ENCODE results near the gene PPP2R5D. TPM values are rescaled to one million over a fixed set of nuclear protein-coding genes. Genes with fewer than 3 reads are reported as not detected.
"Not testable (repeated sequence)": the region's sequence is repeated elsewhere in the genome, so short reads cannot be mapped to it uniquely, and the experiment has no call there.

Gene PPP2R5D
- 10 to 100 TPM; 55.8 to 62.5 TPM for total RNA-seq

- peak; percentile 91 for ATAC-seq (replicated peaks)
- H3K27me3 Mint-ChIP-seq, result no peaks in the 10 kb centered on the region
- H3K9me3 Mint-ChIP-seq, result no peaks in the 10 kb centered on the region
- peak within 1 kb of the TSS; percentile 91 for H3K4me3 Mint-ChIP-seq
- H3K4me1 Mint-ChIP-seq, result peaks cover 39% of the 10 kb centered on the region
- peaks cover 11% of the 10 kb centered on the region for H3K36me3 Mint-ChIP-seq (ENCODE audit: low read depth)
- peak within 1 kb of the TSS; percentile 92 for H3K27ac Mint-ChIP-seq
Observed at GRCh38 chr6:42984001-42984923, at the start of gene PPP2R5D. Gene PPP2R5D, plus strand, starts transcription at chr6:42984570. Its CDS starts 108 bp downstream, at chr6:42984678.

- Mint-ChIP-seq H3K27me3 (no peaks in the 10 kb centered on the region), H3K4me1 (peaks cover 24% of the 10 kb centered on the region), H3K4me3 (no peak overlapping the region), H3K9me3 (no peaks in the 10 kb centered on the region), H3K36me3 (ENCODE audit: low read depth) (peaks cover 98% of the 10 kb centered on the region), H3K27ac (no peak overlapping the region)
- no peak for ATAC-seq (replicated peaks)
Observed at GRCh38 chr6:42935322-42935721, 49.0 kb upstream of the PPP2R5D start.

GRCh38 chr6:42936398-42936797 lies 48.0 kb upstream of the PPP2R5D start:
- H3K36me3 Mint-ChIP-seq (ENCODE audit: low read depth), result peaks cover 98% of the 10 kb centered on the region
- H3K9me3 Mint-ChIP-seq, result no peaks in the 10 kb centered on the region
- H3K27ac Mint-ChIP-seq, result peak overlapping the region; percentile 53
- H3K27me3 Mint-ChIP-seq, result no peaks in the 10 kb centered on the region
- peaks cover 22% of the 10 kb centered on the region for H3K4me1 Mint-ChIP-seq
- no peak overlapping the region for H3K4me3 Mint-ChIP-seq
- ATAC-seq (replicated peaks), result no peak

DNA sequence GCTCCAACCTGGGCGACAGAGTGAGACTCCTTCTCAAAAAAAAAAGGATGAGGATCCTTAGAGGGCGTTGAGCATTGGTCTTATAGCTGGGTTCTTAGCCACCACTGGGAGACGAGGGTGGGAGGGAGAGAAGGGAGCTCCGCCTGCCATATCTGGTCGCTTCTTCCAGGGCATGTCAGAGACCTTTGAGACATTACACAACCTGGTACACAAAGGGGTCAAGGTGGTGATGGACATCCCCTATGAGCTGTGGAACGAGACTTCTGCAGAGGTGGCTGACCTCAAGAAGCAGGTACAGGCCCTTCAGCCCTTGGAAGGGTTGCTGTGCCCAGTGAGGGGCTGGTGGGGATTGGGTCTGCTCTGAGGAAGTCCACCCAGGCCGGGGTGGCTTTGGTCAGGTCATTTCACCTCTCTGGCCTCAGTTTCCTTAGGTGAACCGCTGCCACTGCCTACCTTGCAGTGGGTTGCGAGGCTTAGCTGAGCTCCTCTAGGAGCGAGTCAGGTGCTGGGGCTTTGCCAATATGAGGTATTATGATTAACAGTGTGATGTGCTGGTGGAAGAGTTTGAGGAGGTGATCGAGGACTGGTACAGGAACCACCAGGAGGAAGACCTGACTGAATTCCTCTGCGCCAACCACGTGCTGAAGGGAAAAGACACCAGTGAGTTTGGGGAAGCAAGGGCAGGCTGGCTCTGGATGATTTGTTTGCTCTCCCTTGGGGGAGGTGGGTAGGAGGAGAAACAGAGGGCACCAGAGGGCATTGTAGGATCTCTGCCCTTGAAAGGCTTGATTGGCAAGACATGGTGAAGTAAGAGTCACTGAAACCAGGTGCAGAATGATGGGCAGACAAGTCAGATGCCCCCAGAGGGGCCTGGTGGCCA lies 46.6 kb upstream of the PPP2R5D start:
- Mint-ChIP-seq H3K9me3 (no peaks in the 10 kb centered on the region), H3K36me3 (ENCODE audit: low read depth) (peaks cover 94% of the 10 kb centered on the region), H3K4me1 (peaks cover 12% of the 10 kb centered on the region), H3K4me3 (no peak overlapping the region), H3K27me3 (no peaks in the 10 kb centered on the region), H3K27ac (peak overlapping the region; percentile 23)
- no peak for ATAC-seq (replicated peaks)

DNA sequence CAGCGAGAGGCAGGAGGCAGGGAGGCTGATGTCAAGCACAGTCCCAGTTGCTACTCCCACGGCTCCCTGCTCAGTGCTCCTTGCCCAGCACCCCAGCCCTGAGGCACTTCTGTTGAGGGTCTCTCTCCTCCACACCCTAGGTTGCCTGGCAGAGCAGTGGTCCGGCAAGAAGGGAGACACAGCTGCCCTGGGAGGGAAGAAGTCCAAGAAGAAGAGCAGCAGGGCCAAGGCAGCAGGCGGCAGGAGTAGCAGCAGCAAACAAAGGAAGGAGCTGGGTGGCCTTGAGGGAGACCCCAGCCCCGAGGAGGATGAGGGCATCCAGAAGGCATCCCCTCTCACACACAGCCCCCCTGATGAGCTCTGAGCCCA lies 46.0 kb upstream of the PPP2R5D start:
- Mint-ChIP-seq H3K27ac (peak overlapping the region; percentile 23), H3K4me1 (peaks cover 6% of the 10 kb centered on the region), H3K4me3 (no peak overlapping the region), H3K36me3 (ENCODE audit: low read depth) (peaks cover 94% of the 10 kb centered on the region), H3K27me3 (no peaks in the 10 kb centered on the region), H3K9me3 (no peaks in the 10 kb centered on the region)
- no peak for ATAC-seq (replicated peaks)

DNA sequence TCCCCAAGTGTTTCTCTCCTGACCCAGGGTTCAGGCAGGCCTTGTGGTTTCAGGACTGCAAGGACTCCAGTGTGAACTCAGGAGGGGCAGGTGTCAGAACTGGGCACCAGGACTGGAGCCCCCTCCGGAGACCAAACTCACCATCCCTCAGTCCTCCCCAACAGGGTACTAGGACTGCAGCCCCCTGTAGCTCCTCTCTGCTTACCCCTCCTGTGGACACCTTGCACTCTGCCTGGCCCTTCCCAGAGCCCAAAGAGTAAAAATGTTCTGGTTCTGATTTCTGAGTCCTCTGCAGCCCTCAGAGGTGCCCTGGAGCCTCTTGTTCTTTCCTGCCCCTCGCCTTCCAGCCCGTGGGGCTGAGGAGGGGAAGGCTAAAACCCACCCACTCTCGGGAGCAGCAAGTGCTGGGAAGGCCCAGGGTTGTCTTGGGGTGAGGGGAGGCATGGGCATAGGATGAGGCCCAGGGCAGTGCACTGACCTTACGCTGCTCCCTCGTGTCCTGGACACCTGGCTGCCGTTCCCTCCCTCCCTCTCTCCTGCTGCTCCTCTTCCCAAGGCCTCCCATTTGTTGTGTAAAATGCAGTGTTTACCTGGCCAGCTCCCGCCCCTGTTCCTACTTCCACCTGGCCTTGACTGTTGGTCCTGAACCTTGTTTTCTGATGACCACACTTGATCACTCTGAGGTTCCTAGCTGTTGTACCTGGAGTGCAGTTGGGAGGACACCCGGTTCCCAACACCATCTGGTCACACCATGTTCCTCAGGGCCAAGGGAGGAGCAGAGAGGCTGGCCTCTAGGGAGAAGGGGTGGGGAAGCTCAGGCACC lies 45.2 kb upstream of the PPP2R5D start:
- H3K9me3 Mint-ChIP-seq, result no peaks in the 10 kb centered on the region
- no peaks in the 10 kb centered on the region for H3K27me3 Mint-ChIP-seq
- H3K27ac Mint-ChIP-seq, result peak overlapping the region; percentile 33
- H3K4me3 Mint-ChIP-seq, result no peak overlapping the region
- ATAC-seq (replicated peaks), result no peak
- peaks cover 4% of the 10 kb centered on the region for H3K4me1 Mint-ChIP-seq
- peaks cover 94% of the 10 kb centered on the region for H3K36me3 Mint-ChIP-seq (ENCODE audit: low read depth)

DNA sequence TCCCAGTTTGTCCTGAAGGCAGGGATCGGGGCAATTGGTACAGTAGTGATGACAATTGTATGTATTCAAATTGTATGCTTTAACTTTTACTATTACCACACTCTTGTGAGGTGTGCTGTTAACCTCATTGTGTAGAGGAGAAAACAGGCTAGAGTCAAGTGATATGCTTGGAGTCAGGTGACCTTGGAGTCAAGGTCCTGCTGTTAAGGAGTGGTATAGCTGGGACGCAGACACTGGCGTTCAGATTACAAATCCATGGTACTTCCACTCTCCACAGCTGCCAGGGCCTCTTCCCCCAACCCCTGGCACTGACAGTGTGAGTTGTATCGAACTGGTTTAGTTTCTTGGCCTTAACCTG lies 44.6 kb upstream of the PPP2R5D start:
- Mint-ChIP-seq H3K36me3 (ENCODE audit: low read depth) (peaks cover 94% of the 10 kb centered on the region), H3K27ac (peak overlapping the region; percentile 33), H3K9me3 (no peaks in the 10 kb centered on the region), H3K27me3 (no peaks in the 10 kb centered on the region), H3K4me3 (no peak overlapping the region), H3K4me1 (peaks cover 4% of the 10 kb centered on the region)
- ATAC-seq (replicated peaks), result no peak

DNA sequence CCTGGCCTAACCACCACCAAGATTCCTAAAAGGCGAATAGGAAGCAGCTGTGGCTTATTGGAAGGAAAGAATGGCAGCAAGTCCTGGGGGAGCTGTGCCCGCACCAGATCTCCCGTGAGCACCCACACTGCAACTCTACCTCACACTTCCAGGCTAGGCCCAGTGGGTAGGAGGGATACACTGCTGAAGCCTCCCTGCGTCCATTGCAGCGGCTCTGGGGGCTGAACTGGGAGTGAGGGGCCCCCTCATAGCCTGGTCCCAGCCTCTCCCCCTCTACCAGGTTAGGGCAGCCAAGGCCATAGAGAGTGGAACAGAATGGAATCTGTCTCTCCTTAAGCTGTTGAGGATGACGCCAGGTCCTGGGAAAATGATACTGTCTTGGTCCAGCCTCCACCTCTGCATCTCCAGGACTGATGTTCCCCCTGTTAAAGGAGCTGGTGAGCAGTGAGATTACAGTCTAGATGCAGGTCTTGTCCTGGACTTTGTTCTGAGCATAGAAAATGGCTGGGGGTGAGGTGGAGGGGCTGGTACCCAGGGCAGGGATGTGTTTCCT lies 43.8 kb upstream of the PPP2R5D start:
- Mint-ChIP-seq H3K9me3 (no peaks in the 10 kb centered on the region), H3K36me3 (ENCODE audit: low read depth) (peaks cover 91% of the 10 kb centered on the region), H3K4me3 (no peak overlapping the region), H3K27ac (no peak overlapping the region), H3K27me3 (no peaks in the 10 kb centered on the region), H3K4me1 (peaks cover 4% of the 10 kb centered on the region)
- ATAC-seq (replicated peaks), result no peak

DNA sequence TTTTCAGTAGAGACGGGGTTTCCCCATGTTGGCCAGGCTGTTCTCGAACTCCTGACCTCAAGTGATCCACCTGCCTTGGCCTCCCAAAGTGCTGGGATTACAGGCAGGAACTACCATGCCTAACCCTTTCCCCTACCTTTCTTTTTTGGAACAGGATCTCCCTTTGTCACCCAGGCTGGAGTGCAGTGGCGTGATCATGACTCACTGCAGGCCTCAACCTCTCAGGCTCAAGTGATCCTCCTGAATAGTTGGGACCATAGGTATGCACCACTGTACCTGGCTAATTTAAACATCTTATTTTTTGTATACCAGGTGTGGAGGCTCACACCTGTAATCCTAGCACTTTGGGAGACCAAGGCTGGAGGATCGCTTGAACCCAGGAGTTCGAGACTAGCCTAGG lies 43.0 kb upstream of the PPP2R5D start:
- H3K27me3 Mint-ChIP-seq; H3K4me1 Mint-ChIP-seq; H3K4me3 Mint-ChIP-seq; ATAC-seq (replicated peaks); H3K27ac Mint-ChIP-seq; H3K9me3 Mint-ChIP-seq: not testable (repeated sequence)
- peaks cover 89% of the 10 kb centered on the region for H3K36me3 Mint-ChIP-seq (ENCODE audit: low read depth)

DNA sequence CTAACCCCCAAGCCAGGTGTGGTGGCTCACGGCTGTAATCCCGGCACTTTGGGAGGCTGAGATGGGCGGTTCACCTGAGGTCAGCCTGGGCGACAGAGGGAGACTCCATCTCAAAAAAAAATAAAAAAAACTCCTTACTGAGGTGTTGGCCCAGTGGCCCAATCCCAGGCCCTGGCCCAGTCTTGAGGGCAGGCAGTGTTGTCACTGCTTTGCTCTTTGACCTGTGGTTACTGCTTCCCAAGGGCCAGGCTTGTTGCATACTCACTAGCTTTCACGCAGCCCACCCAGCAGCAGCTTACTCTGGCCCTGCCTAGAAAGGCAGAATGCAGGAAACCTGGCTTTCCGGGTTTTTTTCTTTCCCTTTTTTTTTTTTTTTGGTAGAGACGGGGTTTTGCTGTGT lies 41.9 kb upstream of the PPP2R5D start:
- peaks cover 82% of the 10 kb centered on the region for H3K36me3 Mint-ChIP-seq (ENCODE audit: low read depth)
- H3K4me1 Mint-ChIP-seq, result peaks cover 4% of the 10 kb centered on the region
- H3K9me3 Mint-ChIP-seq, result no peaks in the 10 kb centered on the region
- no peak overlapping the region for H3K4me3 Mint-ChIP-seq
- H3K27ac Mint-ChIP-seq, result no peak overlapping the region
- H3K27me3 Mint-ChIP-seq, result no peaks in the 10 kb centered on the region
- ATAC-seq (replicated peaks), result no peak

- H3K36me3 Mint-ChIP-seq (ENCODE audit: low read depth), result peaks cover 45% of the 10 kb centered on the region
- H3K4me1 Mint-ChIP-seq, result no peaks in the 10 kb centered on the region
- no peak for ATAC-seq (replicated peaks)
- no peaks in the 10 kb centered on the region for H3K9me3 Mint-ChIP-seq
- H3K27me3 Mint-ChIP-seq, result no peaks in the 10 kb centered on the region
- H3K27ac Mint-ChIP-seq, result no peak overlapping the region
- H3K4me3 Mint-ChIP-seq, result no peak overlapping the region
Observed at GRCh38 chr6:42947950-42948349, 36.4 kb upstream of the PPP2R5D start.

DNA sequence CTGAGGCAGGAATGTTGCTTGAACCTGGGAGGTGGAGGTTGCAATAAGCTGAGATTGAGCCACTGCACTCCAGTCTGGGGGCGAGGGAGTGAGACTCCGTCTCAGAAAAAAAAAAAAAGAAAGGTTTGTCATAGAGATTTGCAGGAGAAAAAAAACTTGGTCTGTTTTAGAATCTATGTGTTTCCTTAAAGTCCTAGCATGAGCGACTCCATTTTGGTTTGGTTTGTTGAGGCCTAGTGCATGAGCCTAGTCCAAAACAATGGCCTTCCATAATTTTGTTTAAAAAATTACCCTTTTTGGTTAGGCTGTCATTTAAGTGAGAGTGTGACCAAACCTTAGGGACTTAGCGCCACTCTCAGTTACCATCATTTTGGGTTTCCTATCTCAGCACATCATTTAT lies 32.0 kb upstream of the PPP2R5D start:
- H3K4me3 Mint-ChIP-seq, result no peak overlapping the region
- no peaks in the 10 kb centered on the region for H3K4me1 Mint-ChIP-seq
- ATAC-seq (replicated peaks), result no peak
- H3K36me3 Mint-ChIP-seq (ENCODE audit: low read depth), result peaks cover 13% of the 10 kb centered on the region
- H3K9me3 Mint-ChIP-seq, result no peaks in the 10 kb centered on the region
- no peaks in the 10 kb centered on the region for H3K27me3 Mint-ChIP-seq
- no peak overlapping the region for H3K27ac Mint-ChIP-seq

DNA sequence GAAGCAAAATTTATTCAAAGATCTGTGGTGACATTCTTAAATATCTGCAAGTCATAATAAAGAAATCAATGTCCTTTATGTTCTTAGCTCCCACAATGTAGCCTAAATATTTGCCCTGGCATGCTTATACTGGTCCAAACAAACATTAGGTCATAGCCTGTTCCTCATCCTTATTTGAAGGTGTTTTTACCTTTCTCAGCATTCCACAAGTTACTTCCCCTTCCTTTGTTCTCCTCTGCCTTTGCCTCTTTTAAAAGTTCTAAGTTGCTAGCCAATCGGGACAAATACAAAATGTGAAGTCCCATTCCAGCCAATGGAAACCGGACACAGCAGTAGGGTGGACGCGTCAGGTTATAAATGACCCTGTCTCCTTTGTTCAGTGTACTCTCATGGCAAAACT lies 30.0 kb upstream of the PPP2R5D start:
- H3K4me1 Mint-ChIP-seq; H3K4me3 Mint-ChIP-seq; H3K27ac Mint-ChIP-seq; ATAC-seq (replicated peaks); H3K27me3 Mint-ChIP-seq; H3K9me3 Mint-ChIP-seq; H3K36me3 Mint-ChIP-seq (ENCODE audit: low read depth): not testable (repeated sequence)

GRCh38 chr6:42958125-42958524 lies 26.2 kb upstream of the PPP2R5D start:
- Mint-ChIP-seq H3K4me1 (peaks cover 4% of the 10 kb centered on the region), H3K36me3 (ENCODE audit: low read depth) (no peaks in the 10 kb centered on the region), H3K9me3 (no peaks in the 10 kb centered on the region), H3K27ac (no peak overlapping the region), H3K4me3 (no peak overlapping the region), H3K27me3 (no peaks in the 10 kb centered on the region)
- no peak for ATAC-seq (replicated peaks)

Measured in activated T-helper 17 cell treated with anti-CD3 and anti-CD28 coated beads, Interleukin-2, amount 50 U/mL, for 72 hours (primary cell).